Measurements from ENCODE around the gene SLC6A18. TPM values are rescaled to one million over a fixed set of nuclear protein-coding genes. Genes with fewer than 3 reads are reported as not detected.

Gene SLC6A18
- total and polyA plus RNA-seq, 10 of the 15 experiments (the other 5 are each of a cell fraction or from before 2014, with no cell fraction given), result not detected

GRCh38 chr5:1241509-1242080, 16.4 kb downstream of the SLC6A18 start:
- Histone ChIP-seq H3K4me1 (ENCODE audit: control insufficient read depth, insufficient read depth, low read length) (no peaks in the 10 kb centered on the region), H3K79me2 (ENCODE audit: control insufficient read depth, insufficient read depth, low read length) (no peaks in the 10 kb centered on the region), H3K27me3 (replicated peaks in 1 of 2; ENCODE audit: control insufficient read depth in 2 of 2, insufficient read depth in 2 of 2, low read length in 1 of 2) (no peaks in the 10 kb centered on the region; a peak in 2 of 4 replicates), H2AFZ (ENCODE audit: control insufficient read depth, low read depth, low read length) (no peak overlapping the region), H3K4me2 (ENCODE audit: control insufficient read depth, insufficient read depth) (no peak overlapping the region), H3K9ac (ENCODE audit: control insufficient read depth, insufficient read depth, low read length) (no peak overlapping the region), H4K20me1 (ENCODE audit: control insufficient read depth, insufficient read depth) (no peaks in the 10 kb centered on the region), H3K9me3 (replicated peaks; ENCODE audit: control insufficient read depth, insufficient read depth, low read length) (no peaks in the 10 kb centered on the region; the same call in 2 of the 3 replicates), H3K36me3 (ENCODE audit: control insufficient read depth in 2 of 2, insufficient read depth in 2 of 2, low read length in 1 of 2) (no peaks in the 10 kb centered on the region), H3K4me3 (no peak overlapping the region), H3K27ac (ENCODE audit: control insufficient read depth, insufficient read depth) (no peak overlapping the region)
- ChIA-PET RAD21 (ENCODE audit: unreplicated experiment) (no interaction called here), CTCF (interaction anchor here (0.7 kb wide), 1 partner anchor 376 kb away, joined by 3 read pairs; no protein-coding TSS in a partner anchor), SMC1A (ENCODE audit: uncharacterized antibody, unreplicated experiment) (no interaction called here), POLR2A (no interaction called here)
- FAIRE-seq (no peak), DNase-seq (ENCODE audit: low read depth, low spot score) (no peak), ATAC-seq (no peak)
- no peak for TF ChIP-seq SMAD5 (IDR thresholded peaks at IDR 0.05; ENCODE audit: low read depth)
- TF ChIP-seq POLR2A (IDR thresholded peaks at IDR 0.05; ENCODE audit: low read depth, low read length), result no peak
- TF ChIP-seq, protein P1, sequence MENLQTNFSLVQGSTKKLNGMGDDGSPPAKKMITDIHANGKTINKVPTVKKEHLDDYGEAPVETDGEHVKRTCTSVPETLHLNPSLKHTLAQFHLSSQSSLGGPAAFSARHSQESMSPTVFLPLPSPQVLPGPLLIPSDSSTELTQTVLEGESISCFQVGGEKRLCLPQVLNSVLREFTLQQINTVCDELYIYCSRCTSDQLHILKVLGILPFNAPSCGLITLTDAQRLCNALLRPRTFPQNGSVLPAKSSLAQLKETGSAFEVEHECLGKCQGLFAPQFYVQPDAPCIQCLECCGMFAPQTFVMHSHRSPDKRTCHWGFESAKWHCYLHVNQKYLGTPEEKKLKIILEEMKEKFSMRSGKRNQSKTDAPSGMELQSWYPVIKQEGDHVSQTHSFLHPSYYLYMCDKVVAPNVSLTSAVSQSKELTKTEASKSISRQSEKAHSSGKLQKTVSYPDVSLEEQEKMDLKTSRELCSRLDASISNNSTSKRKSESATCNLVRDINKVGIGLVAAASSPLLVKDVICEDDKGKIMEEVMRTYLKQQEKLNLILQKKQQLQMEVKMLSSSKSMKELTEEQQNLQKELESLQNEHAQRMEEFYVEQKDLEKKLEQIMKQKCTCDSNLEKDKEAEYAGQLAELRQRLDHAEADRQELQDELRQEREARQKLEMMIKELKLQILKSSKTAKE (IDR thresholded peaks at IDR 0.05; ENCODE audit: low read depth, poor library complexity, severe bottlenecking), result no peak
- no peak for TF ChIP-seq CHD2 (IDR thresholded peaks at IDR 0.05; ENCODE audit: borderline replicate concordance, low read depth, low read length)
- no peak for TF ChIP-seq E4F1 (IDR thresholded peaks at IDR 0.05; ENCODE audit: borderline replicate concordance, partially characterized antibody)
- TF ChIP-seq, protein P2, sequence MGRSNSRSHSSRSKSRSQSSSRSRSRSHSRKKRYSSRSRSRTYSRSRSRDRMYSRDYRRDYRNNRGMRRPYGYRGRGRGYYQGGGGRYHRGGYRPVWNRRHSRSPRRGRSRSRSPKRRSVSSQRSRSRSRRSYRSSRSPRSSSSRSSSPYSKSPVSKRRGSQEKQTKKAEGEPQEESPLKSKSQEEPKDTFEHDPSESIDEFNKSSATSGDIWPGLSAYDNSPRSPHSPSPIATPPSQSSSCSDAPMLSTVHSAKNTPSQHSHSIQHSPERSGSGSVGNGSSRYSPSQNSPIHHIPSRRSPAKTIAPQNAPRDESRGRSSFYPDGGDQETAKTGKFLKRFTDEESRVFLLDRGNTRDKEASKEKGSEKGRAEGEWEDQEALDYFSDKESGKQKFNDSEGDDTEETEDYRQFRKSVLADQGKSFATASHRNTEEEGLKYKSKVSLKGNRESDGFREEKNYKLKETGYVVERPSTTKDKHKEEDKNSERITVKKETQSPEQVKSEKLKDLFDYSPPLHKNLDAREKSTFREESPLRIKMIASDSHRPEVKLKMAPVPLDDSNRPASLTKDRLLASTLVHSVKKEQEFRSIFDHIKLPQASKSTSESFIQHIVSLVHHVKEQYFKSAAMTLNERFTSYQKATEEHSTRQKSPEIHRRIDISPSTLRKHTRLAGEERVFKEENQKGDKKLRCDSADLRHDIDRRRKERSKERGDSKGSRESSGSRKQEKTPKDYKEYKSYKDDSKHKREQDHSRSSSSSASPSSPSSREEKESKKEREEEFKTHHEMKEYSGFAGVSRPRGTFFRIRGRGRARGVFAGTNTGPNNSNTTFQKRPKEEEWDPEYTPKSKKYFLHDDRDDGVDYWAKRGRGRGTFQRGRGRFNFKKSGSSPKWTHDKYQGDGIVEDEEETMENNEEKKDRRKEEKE (IDR thresholded peaks at IDR 0.05), result no peak
- no peak for TF ChIP-seq ZBED1 (IDR thresholded peaks at IDR 0.05; ENCODE audit: borderline replicate concordance)
- TF ChIP-seq, protein P3, sequence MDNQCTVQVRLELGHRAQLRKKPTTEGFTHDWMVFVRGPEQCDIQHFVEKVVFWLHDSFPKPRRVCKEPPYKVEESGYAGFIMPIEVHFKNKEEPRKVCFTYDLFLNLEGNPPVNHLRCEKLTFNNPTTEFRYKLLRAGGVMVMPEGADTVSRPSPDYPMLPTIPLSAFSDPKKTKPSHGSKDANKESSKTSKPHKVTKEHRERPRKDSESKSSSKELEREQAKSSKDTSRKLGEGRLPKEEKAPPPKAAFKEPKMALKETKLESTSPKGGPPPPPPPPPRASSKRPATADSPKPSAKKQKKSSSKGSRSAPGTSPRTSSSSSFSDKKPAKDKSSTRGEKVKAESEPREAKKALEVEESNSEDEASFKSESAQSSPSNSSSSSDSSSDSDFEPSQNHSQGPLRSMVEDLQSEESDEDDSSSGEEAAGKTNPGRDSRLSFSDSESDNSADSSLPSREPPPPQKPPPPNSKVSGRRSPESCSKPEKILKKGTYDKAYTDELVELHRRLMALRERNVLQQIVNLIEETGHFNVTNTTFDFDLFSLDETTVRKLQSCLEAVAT (IDR thresholded peaks at IDR 0.05), result no peak
- TF ChIP-seq LARP7 (IDR thresholded peaks at IDR 0.05), result no peak
- TF ChIP-seq USF1 (IDR thresholded peaks at IDR 0.05; ENCODE audit: borderline replicate concordance, extremely low read length, insufficient read depth, low read depth, low read length), result no peak
- no peak for TF ChIP-seq EZH2 (IDR thresholded peaks at IDR 0.05; ENCODE audit: borderline replicate concordance, control insufficient read depth, low read depth, low read length)
- TF ChIP-seq SP1 (IDR thresholded peaks at IDR 0.05; ENCODE audit: low read depth, low read length), result no peak
- no TSS peak for BruUV-seq (replicated peaks)
- intact Hi-C loops (cut with micrococcal nuclease; ENCODE audit: unreplicated experiment) (no loop called here), in situ Hi-C loops (cut with MboI) (no loop called here)
- WGBS (ENCODE audit: insufficient coverage, insufficient replicate concordance, low lambda C conversion rate, missing lambda C conversion rate), result 62% methylated on average over 22 of the region's 22 CpGs
